Stimulated activated naive CD4-positive, alpha-beta T cell treated with Interleukin-2 at 50 U/mL for 16 hours (primary cell): ENCODE data around the gene ABT1.
A peak's percentile ranks its signal among the peaks of the same experiment; 100 is the strongest.
"Not testable (repeated sequence)": the region's sequence is repeated elsewhere in the genome, so short reads cannot be mapped to it uniquely, and the experiment has no call there.

ENCODE experiments used
- DNase-seq: peaks from one replicate; lab custom pipeline; 2025; lab: John Stamatoyannopoulos, UW

The ABT1 gene

DNA sequence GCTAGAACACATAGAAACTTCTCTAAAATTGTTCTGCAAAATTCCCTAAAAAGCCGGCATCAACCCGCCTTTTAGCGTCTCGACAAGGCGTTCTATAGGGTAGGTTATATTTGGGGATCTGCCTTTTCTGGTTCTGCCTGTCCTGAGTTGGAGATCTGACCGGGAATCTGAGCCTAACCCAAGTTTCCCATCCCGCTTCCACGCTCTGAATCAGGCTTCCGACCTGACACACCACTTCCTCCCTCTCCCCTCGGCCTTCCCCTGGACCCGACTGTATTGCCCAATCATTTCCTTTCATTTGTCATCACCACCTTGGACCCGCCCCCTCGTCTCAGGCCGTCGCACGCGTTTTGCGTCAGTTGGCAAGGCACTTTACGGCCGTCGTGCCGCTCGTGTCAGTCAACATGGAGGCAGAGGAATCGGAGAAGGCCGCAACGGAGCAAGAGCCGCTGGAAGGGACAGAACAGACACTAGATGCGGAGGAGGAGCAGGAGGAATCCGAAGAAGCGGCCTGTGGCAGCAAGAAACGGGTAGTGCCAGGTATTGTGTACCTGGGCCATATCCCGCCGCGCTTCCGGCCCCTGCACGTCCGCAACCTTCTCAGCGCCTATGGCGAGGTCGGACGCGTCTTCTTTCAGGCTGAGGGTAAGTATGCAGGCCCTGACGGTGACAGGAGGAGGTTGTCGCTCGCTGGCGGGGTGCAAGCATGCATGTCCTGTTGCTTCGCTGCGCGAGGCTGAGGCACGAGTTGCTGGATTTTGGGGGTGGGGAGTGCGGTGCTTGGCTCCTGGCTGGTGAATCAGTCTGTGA is at the start of gene ABT1:
TSS of gene ABT1 (plus strand) at position 375 of the 810 bp plus-strand sequence. CDS start at position 405, 30 bp downstream.
- peak; percentile 96 for DNase-seq

DNA sequence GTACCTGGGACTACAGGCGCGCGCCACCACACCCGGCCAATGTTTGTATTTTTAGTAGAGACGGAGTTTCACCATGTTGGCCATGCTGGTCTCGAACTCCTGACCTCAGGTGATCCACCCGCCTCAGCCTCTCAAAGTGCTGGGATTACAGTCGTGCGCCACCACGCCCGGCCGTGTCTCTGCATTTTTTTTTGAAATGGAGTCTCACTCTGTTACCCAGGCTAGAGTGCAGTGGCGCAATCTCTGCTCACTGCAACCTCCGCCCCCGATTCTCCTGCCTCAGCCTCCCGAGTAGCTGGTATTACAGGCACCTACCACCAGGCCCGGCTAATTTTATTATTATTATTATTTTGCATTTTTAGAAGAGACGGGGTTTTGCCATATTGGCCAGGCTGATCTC is 49.4 kb upstream of the ABT1 start:
- DNase-seq, result not testable (repeated sequence)

GRCh38 chr6:26550250-26550993 is 46.3 kb upstream of the ABT1 start:
- DNase-seq, result peak; percentile 58

GRCh38 chr6:26552205-26552604 is 44.5 kb upstream of the ABT1 start:
- DNase-seq, result no peak

DNA sequence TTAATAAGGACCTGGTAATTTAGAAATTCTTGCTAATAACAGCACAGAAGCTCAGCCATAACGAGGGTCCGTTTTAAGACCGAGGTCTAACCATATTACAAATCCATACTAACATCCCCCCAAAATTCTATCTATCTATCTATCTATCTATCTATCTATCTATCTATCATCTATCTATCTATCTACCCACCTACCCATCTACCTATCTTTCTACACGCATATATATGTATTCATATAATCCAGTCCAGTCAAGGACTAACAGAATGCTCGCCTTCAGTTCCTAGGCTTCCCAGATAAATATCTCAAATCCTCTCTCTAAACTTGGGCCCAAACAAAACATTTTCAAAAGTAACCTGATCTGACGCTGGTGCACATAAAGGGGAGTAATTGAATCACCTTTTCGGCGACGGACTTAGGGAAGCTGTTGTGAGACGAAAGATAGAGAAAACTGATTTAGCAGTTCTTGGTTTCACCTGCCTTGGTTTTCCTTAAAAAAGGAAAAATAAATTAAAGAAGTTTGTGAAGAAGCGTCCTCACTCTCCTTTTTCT is 44.0 kb upstream of the ABT1 start:
- DNase-seq, result no peak

GRCh38 chr6:26553264-26553634 is 43.5 kb upstream of the ABT1 start:
- DNase-seq, result peak; percentile 64

GRCh38 chr6:26553635-26554446 is 42.9 kb upstream of the ABT1 start:
- DNase-seq, result peak; percentile 70

- no peak for DNase-seq
Measured at GRCh38 chr6:26554447-26554696, 42.4 kb upstream of the ABT1 start.

DNA sequence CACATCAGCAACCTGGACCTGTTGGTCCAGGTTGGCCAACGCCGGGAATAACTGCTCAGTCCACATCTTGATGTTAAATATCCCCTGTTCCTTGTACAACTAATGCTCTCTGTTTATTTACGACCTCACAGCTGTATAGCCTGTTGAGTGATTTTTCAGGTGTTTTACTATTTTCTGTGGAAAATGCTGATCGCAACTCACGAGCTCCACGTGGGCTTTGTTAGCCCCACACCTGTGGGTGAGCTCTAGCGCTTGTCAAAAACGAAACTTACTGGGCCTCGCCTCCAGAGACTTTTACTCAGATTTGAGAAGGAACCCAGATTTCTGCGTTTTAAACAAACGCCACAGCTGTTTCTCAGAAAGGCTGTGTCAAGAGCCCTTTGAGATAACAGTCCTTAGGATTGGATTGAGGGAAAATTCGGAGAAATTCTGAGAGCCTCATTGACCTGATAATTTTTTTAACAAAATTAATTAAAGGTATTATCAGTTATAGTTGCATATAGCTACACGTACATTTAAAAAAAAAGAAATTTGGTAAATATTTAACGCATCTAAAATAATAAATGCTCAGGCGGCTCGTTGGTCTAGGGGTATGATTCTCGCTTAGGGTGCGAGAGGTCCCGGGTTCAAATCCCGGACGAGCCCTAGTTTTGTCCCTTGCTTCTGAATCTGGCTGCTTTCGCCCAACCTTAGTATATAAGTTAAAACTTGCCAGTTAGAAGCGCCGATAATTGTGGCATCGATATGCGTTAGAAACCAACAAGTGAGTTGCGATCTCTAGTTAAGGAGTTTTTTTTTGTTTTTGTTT is 41.9 kb upstream of the ABT1 start:
- peak; percentile 42 for DNase-seq

- DNase-seq, result no peak
Measured at GRCh38 chr6:26555505-26556262, 41.1 kb upstream of the ABT1 start.

GRCh38 chr6:26556263-26557070 is 40.3 kb upstream of the ABT1 start:
- no peak for DNase-seq

- no peak for DNase-seq
Measured at GRCh38 chr6:26561533-26562466, 35.0 kb upstream of the ABT1 start.

- DNase-seq, result no peak
Measured at GRCh38 chr6:26563488-26563887, 33.3 kb upstream of the ABT1 start.

DNA sequence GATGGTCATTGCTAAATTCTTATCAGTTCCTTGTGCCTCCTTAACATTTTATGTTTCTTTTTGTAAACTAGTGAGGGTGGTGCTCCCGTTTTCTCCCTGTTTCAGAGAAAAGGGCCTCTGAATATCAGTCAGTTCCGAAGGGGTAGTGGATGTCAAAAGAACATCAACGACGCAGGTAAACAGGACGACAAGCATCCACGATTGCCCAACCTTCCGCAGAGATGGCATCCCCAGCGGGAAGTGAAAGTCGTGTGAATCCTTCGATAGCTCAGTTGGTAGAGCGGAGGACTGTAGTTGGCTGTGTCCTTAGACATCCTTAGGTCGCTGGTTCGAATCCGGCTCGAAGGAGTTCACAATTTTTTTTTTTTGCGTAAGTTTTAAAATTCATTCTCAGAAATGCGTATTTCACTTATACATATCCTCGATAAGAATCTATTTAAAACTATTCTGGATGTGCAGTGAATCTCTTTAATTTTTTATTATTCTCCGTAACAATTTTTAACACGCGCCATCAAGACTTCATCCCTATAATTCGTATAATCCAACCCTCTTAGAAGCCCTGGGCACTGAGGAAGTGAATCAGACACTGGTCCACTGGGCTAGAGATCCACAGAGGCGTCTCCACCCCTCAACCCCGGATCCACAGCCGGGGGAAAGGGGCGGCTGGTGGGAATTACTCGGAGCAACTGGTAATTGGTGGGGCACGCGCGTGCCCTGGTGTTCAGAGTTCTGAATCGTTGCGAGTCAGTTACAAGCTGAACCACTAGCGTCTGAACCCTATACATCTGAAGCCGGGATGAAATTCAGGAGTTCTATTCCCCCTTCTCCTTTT is 27.9 kb upstream of the ABT1 start:
- peak; percentile 90 for DNase-seq

DNA sequence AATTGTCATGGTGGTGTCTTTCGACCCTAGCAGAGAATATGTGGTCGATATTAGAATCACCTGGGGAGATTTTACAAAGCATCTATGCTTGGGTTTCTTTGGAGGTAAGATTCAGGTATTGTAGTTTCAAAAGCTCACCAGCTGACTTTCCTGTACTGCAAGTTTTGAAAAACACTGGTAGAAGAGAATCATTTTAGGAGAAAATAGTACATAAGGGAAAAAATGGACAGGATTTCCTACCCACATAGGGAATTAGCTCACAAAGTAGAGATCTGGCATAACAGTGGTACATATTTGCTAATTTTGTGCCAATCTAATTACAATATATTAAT is 27.4 kb upstream of the ABT1 start:
- no peak for DNase-seq

DNA sequence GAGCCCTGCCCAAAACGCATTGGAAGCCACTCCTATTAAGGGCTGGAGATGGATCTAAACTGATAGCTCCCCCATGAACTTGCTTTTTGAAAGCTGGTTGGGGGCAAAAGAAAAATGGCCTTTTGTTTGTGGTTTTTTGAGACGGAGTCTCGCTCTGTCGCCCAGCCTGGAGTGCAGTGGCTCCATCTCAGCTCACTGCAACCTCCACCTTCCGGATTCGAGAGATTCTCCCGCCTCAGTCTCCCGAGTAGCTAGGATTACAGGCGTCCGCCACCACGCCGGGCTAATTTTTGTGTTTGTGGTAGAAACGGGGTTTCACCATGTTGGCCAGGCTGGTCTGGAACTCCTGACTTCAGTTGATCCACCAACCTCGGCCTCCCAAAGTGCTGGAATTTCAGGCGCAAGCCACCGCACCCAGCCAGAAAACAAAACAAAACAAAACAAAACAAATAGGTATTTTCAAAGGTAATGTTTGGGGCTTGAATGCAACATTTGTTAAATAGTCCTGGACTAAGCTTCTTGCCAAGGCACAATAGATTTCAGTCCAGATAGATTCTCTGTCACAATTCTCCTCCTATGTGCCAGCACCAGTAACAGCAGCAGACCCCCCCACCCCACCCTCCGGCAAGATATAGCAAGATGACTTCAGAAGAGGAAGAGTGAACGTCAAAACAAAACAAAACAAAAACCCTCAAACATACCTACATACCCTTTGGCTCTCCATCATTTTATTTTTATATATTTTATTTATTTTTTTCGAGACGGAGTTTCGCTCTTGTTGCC is 26.5 kb upstream of the ABT1 start:
- no peak for DNase-seq

DNA sequence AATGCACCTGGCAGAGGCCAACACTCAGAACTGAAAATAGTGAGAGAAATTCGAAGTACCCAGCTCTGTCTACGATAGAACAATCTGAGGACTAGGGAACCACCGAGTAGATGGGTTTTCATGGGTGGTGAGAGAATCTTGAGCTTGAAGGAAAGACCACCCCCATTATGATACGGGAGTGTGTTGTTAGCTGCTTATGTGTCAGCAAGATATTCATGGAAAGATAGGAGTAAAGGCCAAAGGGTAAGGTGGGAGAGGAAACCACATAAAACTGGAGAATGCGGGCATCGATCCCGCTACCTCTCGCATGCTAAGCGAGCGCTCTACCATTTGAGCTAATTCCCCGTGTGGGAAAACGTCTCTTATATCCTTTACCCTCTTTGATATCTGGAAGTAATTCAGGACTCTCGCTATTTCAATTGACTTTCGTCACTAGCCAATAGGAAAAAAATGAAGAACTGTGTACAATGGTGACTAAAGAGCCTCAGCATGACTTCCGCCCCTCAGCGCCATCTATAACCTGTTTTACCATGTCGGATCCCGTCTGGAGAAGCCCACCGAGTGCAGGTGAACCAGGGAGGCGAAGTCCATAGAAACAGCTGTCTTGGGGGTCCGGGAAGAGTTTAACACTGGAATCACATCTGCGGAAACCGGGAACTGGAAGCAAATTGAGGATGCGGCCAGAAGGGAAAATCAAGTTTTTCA is 25.0 kb upstream of the ABT1 start:
- no peak for DNase-seq
